ENCODE results near the gene CAB39.

CAB39 gene

DNA sequence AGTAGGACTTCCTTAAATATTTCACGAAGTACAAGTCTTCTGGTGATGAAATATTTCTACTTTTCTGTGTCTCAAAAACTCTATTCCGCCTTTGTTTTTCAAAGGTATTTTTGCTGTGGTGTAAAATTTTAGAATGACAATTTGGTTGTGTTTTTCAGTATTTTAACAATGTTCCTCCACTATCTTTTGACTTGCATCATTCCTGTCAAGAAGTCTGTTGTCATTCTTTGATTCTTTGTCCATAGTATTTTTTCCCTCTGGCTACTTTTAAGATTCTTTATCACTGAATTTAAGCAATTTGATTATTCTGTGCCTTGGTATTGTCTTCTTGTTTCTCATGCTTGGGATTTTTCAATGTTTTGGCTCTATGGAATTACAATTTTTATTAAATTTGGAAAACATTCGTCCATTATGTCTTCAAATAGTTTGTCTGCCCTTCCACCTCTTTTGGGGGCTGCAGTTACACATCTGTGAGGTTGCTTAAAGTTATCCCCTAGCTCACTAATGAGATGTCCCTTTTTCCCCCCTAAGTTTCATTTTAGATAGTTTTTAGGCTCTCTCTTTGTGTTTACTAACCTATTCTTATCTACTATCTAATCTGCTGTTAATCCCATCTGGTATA is 76.0 kb downstream of the CAB39 start:
- no peak for DNase-seq

DNA sequence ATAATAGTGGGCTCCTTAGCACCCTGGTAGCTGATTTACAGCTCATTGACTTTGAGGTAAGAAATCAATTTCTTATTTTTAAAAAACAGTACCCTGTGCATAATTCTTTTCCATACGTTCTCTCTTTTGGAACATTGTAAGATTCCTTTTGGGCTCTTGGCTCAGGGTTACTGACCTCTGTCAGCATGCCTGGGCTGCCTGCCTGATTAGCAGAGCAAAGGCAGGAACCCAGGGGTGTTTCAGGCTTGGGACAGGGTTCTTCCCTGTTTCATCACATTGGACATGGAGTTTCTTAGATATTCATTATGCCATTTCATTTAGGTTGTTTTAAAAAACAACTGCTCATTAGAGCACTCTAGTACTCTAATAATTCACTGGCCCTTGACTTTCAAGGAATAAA is 78.3 kb downstream of the CAB39 start:
- no peak for DNase-seq

DNA sequence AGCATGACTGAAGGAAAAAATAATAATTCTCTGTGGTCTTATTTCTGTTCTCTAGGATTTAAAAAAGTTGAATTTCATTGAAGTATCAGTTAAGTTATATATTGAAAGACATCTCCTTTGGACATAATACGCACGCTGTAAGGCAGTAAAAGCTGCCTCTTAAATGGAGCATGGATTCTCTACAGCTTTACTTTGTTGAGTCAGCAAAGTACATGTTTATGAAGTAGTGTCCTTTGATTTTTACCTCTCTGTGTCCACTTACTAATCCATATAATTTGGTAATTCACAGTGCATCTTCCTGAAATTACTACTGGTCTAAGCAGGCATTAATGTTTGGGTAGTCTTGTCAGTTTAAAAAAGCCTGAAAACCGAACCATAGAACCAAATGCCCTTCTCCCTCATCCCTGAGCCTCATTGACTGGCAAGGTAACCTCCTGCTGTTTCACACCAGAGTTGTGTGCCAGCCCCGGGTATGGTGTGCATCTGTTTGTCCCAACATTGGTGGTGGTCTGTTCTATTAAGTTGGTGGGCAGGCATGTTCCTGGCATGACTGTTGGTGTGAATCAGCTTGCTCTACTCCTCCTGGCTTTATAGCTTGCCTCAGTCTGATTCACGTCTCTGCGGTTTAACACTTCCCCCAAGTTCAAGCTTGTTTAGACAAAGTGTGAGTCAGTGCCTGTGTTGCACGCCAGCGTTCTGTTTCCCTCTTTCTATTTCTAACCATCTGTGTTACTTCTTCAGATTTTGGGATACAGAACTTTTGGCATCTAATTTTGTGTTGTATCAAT is 81.1 kb downstream of the CAB39 start:
- DNase-seq = no peak

DNA sequence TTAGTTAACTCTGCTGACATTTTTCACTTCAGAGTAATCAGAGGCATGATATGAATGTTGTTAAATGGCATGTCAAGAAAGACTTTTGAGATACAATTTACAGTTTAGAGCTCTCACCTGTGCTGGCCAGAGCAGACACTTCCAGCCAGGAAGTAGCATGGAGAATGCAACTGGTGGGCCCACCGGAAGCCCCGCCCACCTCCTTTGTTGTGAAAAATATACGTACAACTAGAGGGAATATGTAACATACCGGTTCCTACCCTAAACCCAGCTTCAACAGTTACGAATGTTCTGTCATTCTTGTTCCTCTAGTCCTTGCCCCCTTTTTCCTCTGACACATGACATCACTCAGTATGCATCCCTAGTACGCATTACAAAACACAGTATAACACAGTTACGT is 81.9 kb downstream of the CAB39 start:
- DNase-seq = no peak

DNA sequence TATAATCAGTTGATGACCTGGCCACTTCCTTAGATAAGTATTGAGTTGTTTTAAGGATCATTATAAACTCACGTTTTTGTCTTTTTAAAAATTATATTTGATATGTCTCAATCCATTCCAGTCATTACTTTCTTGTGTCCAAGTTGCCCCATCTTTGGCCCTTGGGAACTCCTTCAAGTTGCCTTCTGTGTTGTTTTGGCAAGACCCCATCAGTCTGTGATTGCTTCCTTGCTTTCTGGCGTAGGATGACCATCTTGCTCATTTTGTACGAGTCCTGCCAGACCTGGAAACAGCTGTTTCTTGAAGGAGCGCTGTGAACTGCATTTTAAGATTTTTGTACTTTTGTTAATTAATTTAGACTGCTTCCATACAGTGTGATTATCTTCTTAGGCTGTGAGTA is 83.2 kb downstream of the CAB39 start:
- no peak for DNase-seq

DNA sequence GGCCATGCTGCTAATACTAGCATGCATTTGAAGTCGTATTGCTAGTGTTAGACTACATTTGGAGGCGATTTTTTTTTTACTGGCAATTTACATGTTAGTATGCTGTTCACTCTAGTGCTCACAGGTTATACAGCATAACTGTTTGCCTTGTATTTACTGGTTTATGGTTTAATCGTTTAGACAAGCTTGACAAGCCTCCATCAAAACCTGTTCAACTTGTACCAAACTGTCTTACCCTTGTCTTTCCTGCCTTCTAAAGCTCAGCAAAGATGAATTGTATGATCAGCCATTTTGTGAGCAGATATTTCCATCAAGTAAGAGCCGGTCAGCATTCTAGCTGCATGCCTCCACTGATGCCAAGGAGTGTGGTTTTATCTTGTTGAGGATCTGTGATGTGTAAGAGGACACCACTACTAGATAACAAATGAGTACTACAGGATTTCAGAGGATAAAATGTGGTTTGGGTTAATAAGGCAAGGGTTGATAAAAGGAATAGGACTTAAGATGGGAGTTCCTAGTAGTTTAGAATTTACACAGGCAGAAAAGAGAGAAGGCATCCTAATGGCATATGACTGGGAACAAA is 83.7 kb downstream of the CAB39 start:
- no peak for DNase-seq

DNA sequence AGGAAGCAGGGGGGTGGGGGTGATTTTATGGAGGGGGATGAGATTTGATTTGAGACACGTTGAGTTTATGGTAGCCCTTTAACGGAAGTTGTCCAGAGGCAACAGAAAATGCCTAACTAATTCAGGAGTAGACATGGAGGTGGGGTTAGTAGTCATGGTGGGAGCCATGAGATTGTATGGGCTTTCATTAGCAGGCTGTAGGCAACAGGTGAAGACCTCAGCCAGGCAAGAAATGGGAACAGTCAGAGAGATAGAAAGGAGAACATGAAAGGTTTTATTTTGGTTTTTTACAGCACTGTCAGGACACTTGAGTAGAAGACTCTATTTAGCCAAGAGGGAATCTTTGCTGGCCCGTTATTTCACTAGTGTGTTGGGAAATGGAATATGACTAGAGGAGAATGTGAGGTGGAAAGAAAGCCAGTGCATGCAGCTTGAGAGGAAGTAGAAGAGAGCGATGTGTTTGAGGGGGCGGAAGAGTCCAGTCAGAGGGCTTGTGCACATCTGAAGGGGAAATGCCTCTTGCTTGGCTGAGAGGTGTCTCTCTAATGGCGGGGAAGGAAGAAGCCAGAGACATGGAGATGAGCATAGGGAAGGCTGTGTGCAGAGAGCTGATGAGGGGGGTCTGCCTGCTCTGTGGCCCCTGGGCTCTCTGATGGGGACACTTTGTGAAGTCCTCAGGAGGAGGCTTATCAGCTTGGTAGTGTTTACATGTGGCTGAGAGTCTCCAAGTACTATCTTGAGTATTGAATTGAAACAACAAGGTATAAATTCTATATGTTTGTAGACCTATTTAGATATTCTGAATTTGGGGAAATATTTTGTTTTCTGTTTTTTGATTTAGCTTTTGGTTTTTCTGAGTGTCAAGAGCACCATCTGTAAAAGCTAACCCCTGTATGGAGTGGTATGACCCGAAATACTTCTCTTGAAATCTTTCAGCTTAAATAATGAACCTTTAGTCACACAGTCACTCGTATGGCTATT is 85.2 kb downstream of the CAB39 start:
- no peak for DNase-seq

DNA sequence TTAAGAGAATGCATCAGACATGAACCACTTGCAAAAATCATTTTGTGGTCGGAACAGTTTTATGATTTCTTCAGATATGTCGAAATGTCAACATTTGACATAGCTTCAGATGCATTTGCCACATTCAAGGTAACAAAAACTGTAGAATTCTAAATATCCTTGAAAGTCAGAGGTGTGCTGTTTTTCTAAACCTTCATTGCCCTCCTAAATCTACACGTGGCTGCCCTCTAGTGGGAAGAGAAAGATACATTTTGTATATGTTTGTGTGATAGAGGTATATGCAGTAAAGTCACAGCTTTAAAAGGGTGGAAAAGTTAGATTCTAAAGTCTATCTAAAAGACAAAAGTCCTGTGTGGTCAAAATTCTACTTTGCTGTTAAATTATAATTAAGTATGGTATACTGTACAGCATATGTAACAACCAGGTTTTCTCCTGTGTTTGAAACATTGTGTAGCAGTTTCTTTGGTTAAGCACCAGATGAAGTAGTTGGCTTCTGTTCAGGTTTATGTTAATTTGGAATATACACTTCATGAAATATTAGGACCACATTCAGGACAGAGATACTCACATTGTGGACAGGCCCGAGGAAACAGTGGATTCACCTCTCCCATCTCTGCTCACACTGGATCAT is 86.2 kb downstream of the CAB39 start:
- peak; percentile 82 for DNase-seq

DNA sequence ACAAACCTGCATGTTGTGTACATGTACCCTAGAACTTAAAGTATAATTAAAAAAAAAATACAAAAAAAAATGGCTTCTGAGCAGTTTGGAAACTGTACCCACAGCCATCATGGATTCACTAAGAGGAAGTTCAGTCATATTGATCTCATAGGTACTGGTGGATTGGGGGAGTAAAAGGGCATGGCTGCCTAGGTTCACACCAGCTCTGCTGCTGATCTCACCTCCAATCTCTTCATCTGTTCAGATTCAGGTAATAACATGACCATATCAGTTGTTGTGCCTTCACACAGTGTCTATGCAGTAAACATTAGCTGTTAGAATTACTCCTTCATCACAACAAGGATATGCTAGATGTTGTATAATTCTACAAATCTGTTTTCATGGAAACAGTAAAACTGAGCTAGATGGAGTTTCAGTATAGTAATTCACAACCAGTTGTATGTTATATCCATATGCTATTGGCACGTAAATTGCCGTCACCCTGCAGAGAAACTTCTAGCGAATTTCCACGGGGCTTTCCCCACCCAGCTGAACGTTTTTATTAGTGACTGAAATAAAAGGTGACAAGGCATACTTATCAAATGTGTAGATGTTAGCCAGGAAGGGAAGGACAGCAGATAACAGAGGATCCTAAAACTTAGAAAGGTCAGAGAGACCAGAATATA is 92.8 kb downstream of the CAB39 start:
- DNase-seq = no peak

DNA sequence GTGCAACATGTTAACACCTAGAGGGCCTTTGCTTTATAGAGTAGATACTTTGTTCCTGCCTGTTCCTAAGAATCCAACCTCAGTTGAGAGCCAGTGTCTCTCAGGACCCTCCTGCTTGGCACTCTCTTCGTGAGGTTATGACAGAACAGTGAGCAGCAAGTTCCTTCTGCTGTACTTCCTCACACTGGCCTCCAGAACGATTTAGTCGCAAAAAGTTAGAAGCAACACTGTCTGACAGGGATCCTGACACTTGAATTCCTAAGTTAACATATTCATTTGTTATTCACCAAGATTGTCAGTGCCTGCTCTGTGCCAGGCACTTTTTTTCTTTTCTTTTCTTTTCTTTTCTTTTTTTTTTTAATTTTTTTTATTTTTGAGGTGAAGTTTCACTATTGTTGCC is 95.1 kb downstream of the CAB39 start:
- DNase-seq = no peak

DNA sequence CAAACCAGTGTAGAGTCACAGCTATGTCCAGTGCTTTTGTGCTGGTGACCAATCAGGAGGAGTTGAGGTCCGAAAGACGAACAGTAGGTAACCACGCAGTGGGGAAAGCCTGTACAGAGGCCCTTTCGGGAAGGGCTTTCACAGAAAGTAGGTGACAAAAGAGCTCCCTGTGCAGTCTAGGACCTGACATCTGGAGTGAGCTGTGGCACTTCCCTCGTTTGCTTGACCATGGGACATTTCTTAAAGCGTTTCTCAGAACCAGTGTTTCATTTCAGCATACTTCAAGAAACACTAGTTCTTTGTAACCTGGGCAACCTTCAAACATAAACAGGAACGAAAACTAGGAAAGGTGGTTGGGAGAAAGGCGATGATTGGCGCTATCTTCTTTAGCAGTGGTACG is 96.4 kb downstream of the CAB39 start:
- DNase-seq = no peak

DNA sequence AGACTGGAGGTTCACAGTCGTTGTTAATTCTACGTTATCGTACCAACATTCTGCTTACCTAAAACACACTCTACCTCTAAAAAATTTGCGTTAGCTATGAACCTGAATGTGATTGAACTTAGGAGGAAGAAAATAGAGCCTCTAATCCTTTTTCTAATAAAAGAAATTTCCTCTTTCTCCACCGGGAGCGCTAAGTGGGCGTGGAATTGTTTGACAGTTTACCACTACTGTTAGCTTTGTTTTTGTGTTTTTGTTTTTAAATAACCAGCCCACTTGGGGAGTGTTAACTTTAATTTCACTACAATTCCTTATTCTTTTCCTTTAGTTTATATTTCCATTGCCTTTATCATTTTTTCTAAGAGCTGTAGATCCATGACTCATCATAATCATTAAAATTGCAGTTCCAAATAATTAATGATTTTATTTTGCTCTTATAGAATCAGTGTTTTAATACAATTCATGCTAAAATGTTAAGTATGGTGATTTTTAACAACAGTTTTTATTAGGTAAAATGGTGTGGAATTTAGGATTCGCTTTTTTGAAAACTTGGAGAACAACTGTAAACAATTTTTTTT is 97.1 kb downstream of the CAB39 start:
- DNase-seq = no peak

DNA sequence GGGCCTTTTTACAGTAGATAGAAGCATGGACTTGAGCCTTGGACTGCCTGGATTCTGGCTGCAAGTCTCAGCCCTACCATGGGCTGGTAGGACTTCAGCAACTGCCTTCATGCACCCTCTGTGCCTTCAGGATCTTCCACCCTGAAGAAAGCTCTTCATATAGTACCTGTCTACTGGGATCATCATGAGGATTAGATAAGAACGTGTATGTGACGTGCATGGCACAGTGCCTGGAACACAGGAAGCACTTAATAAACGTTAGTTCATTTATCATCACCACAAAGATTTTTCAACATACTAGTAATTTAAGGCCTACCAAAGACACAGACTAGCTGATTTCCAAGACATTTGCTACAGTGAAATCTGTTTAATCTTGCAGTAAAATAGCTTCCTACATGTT is 98.9 kb downstream of the CAB39 start:
- no peak for DNase-seq

DNA sequence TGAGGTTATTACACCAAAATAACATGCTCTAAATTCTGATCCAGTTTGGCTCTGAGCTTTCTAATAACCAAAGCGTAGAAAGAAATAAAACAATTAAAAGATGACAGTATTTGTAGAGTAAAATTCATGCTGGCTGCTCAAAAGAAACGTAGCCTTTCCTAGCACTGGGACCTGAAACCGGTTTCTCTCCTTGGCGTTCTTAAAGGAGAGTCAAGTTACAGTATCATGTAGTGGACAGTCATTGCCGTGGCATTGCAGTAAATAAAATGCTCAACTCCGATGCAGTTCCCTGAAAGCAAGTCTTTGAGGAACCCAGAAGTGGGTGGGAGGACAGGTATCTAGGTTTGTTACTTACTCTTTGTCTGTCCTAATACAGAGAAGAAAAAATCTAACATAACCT is 99.4 kb downstream of the CAB39 start:
- DNase-seq = no peak

DNA sequence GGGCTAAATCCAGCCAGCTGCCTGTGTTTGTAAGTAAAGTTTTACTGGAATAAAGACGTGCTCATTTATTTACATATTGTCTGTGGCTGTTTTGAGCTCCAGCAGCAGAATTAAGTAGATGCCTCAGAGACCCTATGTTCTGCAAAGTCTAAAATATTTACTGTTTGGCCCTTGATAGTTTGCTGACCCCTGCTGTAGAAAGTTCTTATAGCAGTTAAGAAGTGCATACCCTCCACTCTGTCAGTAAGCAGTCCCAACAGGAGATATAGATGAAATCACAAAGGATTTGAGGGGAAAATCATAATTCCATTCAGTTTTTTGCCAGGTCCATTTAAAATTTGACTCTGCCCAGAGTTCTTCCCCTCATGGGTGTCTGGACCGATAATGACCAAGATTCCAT is 102.0 kb downstream of the CAB39 start:
- peak; percentile 21 for DNase-seq

DNA sequence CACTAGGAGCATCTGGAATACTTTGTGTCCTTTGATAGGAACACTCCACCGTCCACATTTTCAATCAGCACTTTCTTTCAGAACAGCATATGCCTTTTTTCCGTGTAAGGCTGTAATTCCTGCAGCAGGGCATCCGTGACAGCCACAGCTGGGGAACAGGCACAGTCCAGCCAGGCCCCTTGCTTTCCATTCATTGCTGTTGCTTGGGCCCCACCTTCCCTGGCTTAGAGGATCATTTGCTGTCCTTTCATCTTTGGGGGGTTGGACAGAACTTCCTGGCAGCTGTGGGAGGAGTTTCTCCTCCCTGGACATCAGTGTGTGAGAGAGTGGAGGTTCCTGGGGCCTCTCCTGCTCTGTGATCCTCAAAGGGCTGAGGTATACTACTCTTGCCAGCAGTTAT is 102.4 kb downstream of the CAB39 start:
- DNase-seq = no peak

DNA sequence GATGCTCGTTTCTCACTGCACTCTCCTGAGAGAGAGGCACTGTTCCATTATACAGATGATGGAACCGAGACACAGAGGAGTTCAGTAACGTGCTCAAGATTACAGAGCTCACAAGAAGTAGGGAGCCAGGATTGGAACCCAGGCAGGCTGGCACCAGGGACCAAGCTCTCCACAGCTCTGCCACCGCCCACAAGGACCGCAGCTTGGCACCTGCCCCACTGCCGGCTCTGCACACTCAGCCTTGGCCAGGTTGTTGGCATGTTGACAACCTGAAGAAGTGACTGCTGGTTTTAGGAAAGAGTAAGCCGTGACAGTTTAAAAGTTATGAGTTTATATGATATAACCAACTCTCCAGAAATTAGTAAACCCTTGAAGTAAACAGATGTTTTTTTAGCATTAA is 104.1 kb downstream of the CAB39 start:
- DNase-seq = no peak

DNA sequence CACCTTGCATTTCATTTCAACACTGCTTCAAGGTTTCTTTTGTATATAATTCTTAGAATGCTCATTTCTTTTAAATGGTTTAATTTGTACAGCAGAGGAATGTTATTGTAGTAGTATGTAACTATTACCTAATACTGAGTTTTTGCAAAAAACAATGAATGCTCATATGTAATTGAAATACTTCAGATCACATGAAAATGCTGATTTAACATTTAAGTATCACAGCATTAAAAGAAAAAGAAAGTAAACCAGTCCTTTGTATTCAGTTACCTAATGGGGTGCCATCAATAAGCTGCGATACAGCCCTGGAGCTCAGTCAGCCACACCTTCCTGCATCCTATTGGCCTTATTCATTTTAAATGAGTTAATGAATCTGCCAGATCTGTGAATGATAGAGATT is 106.8 kb downstream of the CAB39 start:
- no peak for DNase-seq

DNA sequence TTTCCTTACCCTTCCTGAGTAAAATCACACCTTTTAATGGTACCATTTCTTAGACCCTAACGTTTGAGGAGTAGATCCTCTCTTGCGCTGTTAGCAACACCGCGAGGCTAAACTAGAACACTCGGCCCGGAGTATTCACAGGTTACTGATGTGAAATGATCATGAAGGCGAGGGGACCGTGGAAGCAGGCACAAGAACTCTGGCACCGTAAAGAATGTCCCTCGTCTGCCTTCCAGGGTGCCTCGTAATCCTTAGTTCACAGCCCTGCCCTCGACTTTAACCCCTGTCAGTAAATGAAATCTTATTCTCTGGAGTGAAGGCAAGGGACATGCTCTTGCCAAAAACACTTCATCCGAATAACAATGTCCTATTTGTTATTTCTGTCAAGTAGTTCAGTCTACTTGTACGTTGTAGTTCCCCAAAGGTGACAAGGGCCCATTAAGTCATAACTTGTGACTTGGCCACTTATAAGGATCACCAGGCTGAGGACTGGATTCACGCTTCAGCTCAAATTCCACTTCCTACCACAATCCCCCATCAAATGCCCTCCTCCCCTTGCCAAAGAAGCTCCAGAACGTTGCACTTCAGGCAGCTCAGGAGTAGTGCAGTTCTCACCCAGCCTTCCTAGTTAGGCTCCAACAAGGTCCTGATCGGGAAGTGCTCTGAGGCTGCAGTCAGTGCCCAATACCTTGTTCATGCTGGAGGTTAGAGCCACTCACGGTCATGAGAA is 108.8 kb downstream of the CAB39 start:
- DNase-seq = no peak

DNA sequence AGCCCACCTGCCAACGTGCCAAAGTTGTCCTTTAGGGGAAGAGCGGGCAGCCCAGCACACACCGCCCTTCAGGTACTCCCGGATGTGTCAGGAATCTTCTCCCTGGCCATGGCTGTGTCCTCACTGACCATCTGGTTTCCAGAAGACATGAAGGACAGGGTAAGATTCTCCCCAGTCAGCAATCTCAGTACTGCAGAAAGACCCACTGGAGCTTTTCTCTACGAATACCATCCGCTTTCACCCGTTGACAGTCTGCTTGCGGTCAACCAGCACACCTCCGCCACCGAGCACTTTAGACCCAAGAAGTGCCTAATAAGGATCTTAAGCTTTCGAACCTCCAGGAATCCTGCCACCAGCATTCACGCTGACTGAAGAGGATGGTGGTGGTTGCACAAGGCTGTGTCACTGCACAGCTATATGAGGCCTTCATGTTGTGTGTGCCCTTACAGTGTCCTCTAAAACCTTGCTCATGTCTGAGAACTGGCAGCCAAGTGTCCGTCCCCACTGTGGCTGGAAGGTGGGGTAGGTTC is 109.4 kb downstream of the CAB39 start:
- no peak for DNase-seq
